ENCODE data around the gene RND1.
"Not testable (repeated sequence)": the region's sequence is repeated elsewhere in the genome, so short reads cannot be mapped to it uniquely, and the experiment has no call there.

- not testable (repeated sequence) for TF ChIP-seq CTCF (IDR thresholded peaks at IDR 0.05; ENCODE audit: low read depth, low read length, poor library complexity, severe bottlenecking); EZH2phosphoT487 (IDR thresholded peaks at IDR 0.05; ENCODE audit: borderline replicate concordance, low read length)
Observed at GRCh38 chr12:48842021-48842420, 23.6 kb downstream of the RND1 start.
